NB4 (cell line): ENCODE results near the gene RABL6.

Source experiments
- CTCF ChIP-seq: IDR thresholded peaks from one replicate; pipeline ENCODE4 v1.5.1; 2012; ENCODE audit warnings: low read depth, low read length
- MAX ChIP-seq: IDR thresholded peaks from 2 replicates; pipeline ENCODE4 v1.6.1; 2011; ENCODE audit warnings: low read depth, low read length
- MYC ChIP-seq: IDR thresholded peaks from 2 replicates; pipeline ENCODE4 v1.6.1; 2011; ENCODE audit warnings: low read depth, low read length
- POLR2A ChIP-seq: IDR thresholded peaks from 2 replicates; pipeline ENCODE4 v1.6.1; 2011; ENCODE audit warnings: mild to moderate bottlenecking; ENCODE audit not compliant: insufficient read length; ENCODE audit errors: extremely low read depth

GRCh38 chr9:136799854-136800657 is 7.7 kb upstream of the RABL6 start:
- TF ChIP-seq MYC, result no peak
- no peak for TF ChIP-seq CTCF
- no peak for TF ChIP-seq POLR2A
- no peak; the same call in 1 of the 2 replicates for TF ChIP-seq MAX
